SK-N-SH treated with all-trans-retinoic acid at 6 μM for 48 hours (cell line): ENCODE data around the gene COPS8.

Experiments
- ARNTL ChIP-seq: fragments of 450-650 bp; formaldehyde crosslinking; IDR thresholded peaks from 2 replicates; pipeline ENCODE4 v1.5.0; 2020; ENCODE audit warnings: low read depth, mild to moderate bottlenecking, moderate library complexity, borderline replicate concordance
- CSDC2 ChIP-seq: fragments of 250-450 bp; sonication (Bioruptor Pico); IDR thresholded peaks from 2 replicates; pipeline ENCODE4 v1.5.0; 2020; ENCODE audit warnings: mild to moderate bottlenecking, moderate library complexity
- GLIS3 ChIP-seq: fragments of 250-450 bp; sonication (Bioruptor Pico); IDR thresholded peaks from 2 replicates; pipeline ENCODE4 v1.5.0; 2020; ENCODE audit warnings: mild to moderate bottlenecking, moderate library complexity
- ISL1 ChIP-seq: fragments of 250-450 bp; sonication (Bioruptor Pico); IDR thresholded peaks from 2 replicates; pipeline ENCODE4 v2.1.2; 2022; ENCODE audit warnings: mild to moderate bottlenecking, moderate library complexity
- RARB ChIP-seq: fragments of 250-450 bp; sonication (Bioruptor Pico); IDR thresholded peaks from 2 replicates; pipeline ENCODE4 v1.8.0; 2021; ENCODE audit warnings: mild to moderate bottlenecking, moderate library complexity
- TOX ChIP-seq: fragments of 250-450 bp; sonication (Bioruptor Pico); IDR thresholded peaks from 2 replicates; pipeline ENCODE4 v1.8.0; 2021; ENCODE audit warnings: mild to moderate bottlenecking, moderate library complexity, borderline replicate concordance
- ZFP3 ChIP-seq: fragments of 250-450 bp; sonication (Bioruptor Pico); IDR thresholded peaks from 2 replicates; pipeline ENCODE4 v1.5.0; 2020; ENCODE audit warnings: mild to moderate bottlenecking, moderate library complexity
- ZFP30 ChIP-seq: fragments of 450-650 bp; formaldehyde crosslinking; IDR thresholded peaks from 2 replicates; pipeline ENCODE4 v1.5.0; 2022; ENCODE audit warnings: mild to moderate bottlenecking, moderate library complexity
- ZNF70 ChIP-seq: fragments of 450-650 bp; formaldehyde crosslinking; IDR thresholded peaks from 2 replicates; pipeline ENCODE4 v1.5.0; 2020; ENCODE audit warnings: mild to moderate bottlenecking, moderate library complexity
- ZNF8 ChIP-seq: fragments of 450-650 bp; formaldehyde crosslinking; IDR thresholded peaks from 2 replicates; pipeline ENCODE4 v1.5.0; 2020; ENCODE audit warnings: mild to moderate bottlenecking, moderate library complexity
- TF ChIP-seq, protein P1 (sequence below): fragments of 250-450 bp; sonication (Bioruptor Pico); IDR thresholded peaks from 2 replicates; pipeline ENCODE4 v1.8.0; 2021; ENCODE audit warnings: low read depth, mild to moderate bottlenecking, moderate library complexity, borderline replicate concordance
- TF ChIP-seq, protein P2 (sequence below): fragments of 250-450 bp; sonication (Bioruptor Pico); IDR thresholded peaks from 2 replicates; pipeline ENCODE4 v1.8.0; 2020; ENCODE audit warnings: mild to moderate bottlenecking, moderate library complexity, borderline replicate concordance
- TF ChIP-seq, protein P3 (sequence below): fragments of 250-450 bp; sonication (Bioruptor Pico); IDR thresholded peaks from 2 replicates; pipeline ENCODE4 v1.5.1; 2020; ENCODE audit warnings: low read depth, mild to moderate bottlenecking, moderate library complexity

DNA sequence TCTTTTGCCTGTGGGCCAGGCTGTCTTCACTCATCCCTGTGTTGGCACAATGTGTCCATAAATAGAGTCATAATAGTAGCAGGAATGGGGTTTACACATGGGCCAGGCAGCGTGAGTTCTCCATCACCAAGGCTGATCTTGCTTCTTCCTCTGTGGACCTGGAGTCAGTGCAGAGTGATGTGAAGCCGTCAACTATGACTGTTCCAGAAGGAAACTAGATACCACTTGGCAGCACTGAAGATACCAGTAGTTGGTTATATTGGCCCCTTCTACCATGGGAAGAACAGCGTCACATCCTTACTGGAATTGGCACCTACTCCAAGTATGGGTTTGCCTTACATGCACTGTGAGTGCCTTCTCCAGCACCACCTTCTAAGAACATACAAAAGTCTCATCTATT is 30.2 kb downstream of the COPS8 start:
- TF ChIP-seq ZNF8 (no peak), ZFP3 (no peak), RARB (CRISPR knock-in tag) (no peak), GLIS3 (CRISPR knock-in tag) (no peak), CSDC2 (no peak), ZFP30 (CRISPR knock-in tag) (no peak), ZNF70 (no peak), ARNTL (CRISPR knock-in tag) (no peak), TOX (no peak), ISL1 (CRISPR knock-in tag) (no peak)
- TF ChIP-seq, protein P1, sequence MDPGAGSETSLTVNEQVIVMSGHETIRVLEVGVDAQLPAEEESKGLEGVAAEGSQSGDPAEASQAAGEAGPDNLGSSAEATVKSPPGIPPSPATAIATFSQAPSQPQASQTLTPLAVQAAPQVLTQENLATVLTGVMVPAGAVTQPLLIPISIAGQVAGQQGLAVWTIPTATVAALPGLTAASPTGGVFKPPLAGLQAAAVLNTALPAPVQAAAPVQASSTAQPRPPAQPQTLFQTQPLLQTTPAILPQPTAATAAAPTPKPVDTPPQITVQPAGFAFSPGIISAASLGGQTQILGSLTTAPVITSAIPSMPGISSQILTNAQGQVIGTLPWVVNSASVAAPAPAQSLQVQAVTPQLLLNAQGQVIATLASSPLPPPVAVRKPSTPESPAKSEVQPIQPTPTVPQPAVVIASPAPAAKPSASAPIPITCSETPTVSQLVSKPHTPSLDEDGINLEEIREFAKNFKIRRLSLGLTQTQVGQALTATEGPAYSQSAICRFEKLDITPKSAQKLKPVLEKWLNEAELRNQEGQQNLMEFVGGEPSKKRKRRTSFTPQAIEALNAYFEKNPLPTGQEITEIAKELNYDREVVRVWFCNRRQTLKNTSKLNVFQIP (CRISPR knock-in tag): no peak
- TF ChIP-seq, protein P2, sequence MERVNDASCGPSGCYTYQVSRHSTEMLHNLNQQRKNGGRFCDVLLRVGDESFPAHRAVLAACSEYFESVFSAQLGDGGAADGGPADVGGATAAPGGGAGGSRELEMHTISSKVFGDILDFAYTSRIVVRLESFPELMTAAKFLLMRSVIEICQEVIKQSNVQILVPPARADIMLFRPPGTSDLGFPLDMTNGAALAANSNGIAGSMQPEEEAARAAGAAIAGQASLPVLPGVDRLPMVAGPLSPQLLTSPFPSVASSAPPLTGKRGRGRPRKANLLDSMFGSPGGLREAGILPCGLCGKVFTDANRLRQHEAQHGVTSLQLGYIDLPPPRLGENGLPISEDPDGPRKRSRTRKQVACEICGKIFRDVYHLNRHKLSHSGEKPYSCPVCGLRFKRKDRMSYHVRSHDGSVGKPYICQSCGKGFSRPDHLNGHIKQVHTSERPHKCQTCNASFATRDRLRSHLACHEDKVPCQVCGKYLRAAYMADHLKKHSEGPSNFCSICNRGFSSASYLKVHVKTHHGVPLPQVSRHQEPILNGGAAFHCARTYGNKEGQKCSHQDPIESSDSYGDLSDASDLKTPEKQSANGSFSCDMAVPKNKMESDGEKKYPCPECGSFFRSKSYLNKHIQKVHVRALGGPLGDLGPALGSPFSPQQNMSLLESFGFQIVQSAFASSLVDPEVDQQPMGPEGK (CRISPR knock-in tag): no peak
- TF ChIP-seq, protein P3, sequence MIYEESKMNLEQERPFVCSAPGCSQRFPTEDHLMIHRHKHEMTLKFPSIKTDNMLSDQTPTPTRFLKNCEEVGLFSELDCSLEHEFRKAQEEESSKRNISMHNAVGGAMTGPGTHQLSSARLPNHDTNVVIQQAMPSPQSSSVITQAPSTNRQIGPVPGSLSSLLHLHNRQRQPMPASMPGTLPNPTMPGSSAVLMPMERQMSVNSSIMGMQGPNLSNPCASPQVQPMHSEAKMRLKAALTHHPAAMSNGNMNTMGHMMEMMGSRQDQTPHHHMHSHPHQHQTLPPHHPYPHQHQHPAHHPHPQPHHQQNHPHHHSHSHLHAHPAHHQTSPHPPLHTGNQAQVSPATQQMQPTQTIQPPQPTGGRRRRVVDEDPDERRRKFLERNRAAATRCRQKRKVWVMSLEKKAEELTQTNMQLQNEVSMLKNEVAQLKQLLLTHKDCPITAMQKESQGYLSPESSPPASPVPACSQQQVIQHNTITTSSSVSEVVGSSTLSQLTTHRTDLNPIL (CRISPR knock-in tag): no peak
